Mammary microvascular endothelial cell (primary cell): ENCODE measurements around the gene FAM222B. TPM values are rescaled to one million over a fixed set of nuclear protein-coding genes. Genes with fewer than 3 reads are reported as not detected.

ENCODE experiments used
- total RNA-seq: library from RNA; depleted of rRNA; stranded (reverse); fragments of >200 nt; gene quantifications from 2 replicates; pipeline ENCODE4 v1.2.3, GENCODE V29; 2015

The FAM222B gene
- total RNA-seq: 12.7 and 16.0 TPM in 2 replicates

GRCh38 chr17:28842282-28843012 lies at the start of gene FAM222B:
Gene FAM222B, minus strand, starts transcription at chr17:28842790. Its CDS starts 76,123 bp downstream, at chr17:28766667.

DNA sequence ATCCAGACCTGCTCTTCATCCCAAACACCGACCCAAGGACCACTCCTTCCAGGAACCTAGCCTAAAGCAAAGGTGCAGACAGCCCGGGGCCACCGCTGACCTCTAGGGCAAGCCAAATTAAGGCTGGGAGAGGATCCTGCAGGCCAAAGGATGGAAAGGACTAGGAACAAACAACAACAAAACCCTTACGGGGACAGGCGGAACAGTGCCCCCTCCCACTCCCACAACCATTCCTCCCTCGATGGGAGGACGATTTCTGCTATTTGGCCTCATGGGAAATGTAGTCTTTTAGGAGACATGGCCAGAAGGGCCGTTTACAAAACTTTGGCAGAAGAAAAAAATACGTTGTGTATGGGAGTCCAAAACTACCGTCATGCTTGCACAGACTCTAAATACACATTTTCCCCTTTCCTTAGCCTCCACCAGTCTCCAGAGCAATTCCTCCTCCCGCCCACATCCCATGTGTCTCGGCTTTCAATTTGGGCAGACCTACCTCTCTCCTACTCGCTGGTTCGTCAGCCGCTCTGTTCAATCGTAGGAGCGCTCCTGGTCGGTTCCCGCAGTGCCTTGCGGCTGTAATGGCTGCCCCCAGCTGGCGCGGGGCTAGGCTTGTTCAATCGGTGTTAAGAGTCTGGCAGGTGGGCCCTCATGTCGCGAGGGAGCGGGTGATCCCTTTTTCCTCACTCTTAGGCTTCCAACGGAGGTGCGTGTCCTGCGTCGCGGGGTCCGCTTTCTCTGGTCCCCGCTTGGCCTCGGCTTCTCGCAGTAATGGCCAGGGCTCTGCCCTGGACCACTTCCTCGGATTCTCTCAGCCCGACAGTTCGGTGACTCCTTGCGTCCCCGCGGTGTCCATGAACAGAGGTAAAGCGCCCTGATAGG lies 12.1 kb upstream of the FAM222B start, which contains the start of gene ERAL1:
Gene ERAL1, plus strand, starts transcription at position 560 of the 879 bp plus-strand sequence. Its CDS starts 19 bp downstream, at position 579.

DNA sequence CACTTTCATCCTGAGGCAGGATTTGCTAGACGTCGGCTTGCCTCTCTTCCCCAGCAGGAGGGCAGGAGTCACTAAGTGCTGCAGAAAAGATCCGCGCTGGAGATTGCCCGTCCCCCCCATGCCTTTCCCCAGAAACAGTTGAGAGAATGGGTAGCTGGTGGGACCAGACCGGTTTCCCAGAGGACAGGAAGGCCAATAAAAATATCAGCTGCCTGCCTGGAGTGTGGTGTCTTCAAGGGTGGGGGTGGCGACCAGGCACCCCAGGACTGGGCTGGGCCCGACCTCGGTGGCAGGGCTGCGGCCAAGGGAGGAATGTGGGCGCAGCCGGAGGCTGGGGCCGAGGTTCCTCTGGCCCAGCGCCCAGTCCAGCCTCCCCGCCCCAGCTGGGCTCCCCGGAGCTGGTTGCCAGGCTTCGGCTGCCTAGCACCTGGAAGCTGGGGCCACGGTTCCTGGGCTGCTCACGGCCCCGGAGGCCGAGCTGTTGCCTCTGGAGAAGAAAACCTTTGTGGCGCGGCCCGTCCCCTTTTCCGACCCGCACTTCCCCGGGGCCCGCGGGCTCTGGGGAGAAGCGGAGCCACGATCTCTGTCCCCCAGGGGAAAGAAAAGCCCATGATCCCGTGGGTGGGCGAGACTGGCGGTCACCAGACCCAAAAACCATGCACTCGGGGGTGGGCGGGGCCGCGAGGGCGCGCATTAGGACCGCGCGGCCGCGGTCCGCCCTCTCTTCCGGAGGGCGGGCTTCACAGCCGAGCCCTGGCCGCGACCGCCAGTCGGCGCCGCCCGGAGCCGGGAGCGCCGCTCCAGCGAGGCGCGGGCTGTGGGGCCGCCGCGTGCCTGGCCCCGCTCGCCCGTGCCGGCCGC lies 99.1 kb downstream of the FAM222B start, which contains the start of gene TRAF4:
Gene TRAF4, plus strand, starts transcription at position 769 of the 861 bp plus-strand sequence. CDS start 102 bp downstream, outside the sequence.

DNA sequence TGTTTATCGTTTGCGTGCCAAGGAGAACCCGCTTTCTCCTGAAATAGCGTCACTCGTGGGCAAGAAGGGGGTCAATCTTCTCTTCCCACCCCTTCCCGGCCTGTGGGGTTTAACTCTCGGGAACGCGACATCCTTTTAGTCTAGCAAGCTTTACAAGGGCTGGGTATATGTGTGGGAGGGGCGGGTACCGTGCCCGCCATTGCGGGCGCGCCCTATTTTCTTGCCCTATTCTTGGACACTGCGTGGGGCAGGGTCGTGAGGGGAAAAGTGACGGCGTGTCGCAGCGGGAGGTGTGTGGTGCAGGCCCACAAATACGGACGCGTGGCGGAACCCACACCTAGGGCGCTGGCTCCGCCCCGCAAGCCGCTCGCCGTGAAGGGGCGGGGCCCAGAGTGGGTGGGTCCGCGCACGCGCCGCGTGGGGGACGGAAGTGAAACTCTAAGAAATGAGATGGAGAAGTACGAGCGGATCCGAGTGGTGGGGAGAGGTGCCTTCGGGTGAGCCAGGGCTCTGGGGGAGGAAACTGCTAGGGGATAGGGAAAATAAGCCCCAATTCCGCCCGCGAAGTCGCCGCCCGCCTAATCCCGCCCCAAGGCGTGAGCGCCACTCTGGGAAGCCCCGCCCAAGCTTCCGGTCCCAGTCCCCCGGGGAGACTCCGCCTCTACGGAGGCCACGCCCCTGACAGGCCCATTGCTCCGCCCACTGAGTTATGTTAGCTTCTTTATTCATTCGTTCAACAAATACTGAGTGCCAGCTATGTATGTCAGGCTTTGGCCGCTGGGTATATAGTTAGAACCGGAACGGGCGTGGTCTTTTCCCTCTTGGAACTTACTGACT lies 114.0 kb downstream of the FAM222B start, which contains the start of gene NEK8:
Gene NEK8, plus strand, starts transcription at position 425 of the 837 bp plus-strand sequence. Its CDS starts 26 bp downstream, at position 451.

DNA sequence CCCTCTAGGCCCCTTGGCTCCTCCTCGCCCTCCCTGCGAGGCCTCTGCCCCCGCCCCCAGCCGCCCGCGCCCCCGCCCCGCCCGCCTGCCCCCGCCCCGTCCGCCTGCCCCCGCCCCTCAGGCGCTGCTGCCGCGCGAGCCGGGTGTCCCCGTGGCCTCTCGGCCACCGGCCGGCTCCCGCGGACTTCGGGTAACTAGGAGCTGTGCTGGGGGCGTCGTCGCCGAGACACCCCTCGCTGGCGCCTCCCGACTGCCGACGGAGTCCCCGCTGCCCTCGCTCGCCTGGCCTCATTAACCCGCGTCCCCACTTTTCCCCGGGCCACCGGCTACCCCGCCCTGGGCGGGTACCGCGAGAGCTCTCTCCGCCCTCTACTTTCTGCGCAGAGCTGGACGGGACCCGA lies 116.4 kb downstream of the FAM222B start, which contains the start of gene TLCD1:
Gene TLCD1, minus strand, starts transcription at position 8 of the 401 bp plus-strand sequence. CDS start 136 bp downstream, outside the sequence.

DNA sequence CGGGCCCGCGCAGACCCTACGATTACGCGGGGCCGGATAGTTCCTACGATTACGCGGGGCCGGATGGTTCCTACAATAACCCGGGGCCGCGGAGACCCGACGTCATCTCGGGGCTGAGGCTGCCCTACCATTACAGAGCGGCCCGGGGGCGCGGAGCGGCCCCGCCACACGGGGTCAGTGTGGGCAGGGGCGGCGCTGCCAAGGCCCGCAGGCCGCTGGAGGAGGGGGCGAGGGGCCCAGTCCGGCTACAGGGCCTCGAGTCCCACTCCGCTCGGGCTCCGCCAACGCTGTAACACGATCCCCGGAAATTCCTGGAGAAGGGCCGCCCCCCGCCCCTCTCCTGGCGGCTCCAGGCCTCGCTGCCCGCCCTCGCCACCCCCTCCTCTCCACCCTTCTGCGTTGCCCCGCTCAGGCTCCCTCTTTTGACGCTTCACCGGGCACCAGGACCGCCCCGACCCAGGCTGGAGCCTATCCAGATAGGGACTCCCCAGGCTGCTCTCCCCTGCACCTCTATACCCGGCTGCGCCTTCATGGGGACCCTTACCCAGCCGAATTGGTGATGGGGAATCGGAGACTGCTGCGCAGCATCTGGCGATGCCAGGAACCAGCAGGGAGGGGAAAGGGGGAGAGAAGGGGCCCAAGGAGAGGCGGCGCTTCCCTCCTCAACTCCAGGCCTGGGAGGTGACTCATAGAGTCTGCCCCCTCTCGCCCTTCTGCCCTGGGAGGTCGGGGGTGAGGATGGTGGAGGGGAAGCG lies 124.8 kb downstream of the FAM222B start, which contains the start of gene RAB34:
Gene RAB34, minus strand, starts transcription at position 291 of the 755 bp plus-strand sequence. CDS start 602 bp downstream, outside the sequence.

DNA sequence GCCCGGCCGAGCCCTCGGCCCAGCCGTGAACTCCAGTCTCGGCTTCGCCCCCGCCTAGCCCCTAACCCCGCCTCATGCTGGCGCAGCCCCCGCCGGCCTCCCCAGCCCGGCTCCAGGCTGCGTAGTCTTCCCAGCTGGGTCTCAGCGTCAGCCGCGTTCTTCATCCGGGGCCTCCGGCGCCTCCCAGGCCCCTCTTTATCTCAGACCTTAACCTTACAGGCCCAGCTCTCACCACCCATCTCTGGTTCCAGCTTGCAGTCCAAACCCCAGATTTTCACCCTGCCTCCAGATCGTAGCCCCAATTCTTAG lies 130.9 kb downstream of the FAM222B start, which contains the start of gene PROCA1:
Gene PROCA1, minus strand, starts transcription at position 166 of the 309 bp plus-strand sequence. CDS start 228 bp downstream, outside the sequence.

Other genes starting within 250 kb of the FAM222B start
- 49.6 and 54.7 TPM in 2 replicates for gene SPAG5, start 243.8 kb downstream of the FAM222B start, total RNA-seq
- gene RSKR, start 228.6 kb downstream of the FAM222B start, total RNA-seq: 1.5 and 2.5 TPM in 2 replicates
- 108 and 135 TPM in 2 replicates for gene BLTP2, start 197.6 kb downstream of the FAM222B start, total RNA-seq
- gene SDF2, start 180.9 kb downstream of the FAM222B start, total RNA-seq: 40.2 and 44.2 TPM in 2 replicates
- gene SUPT6H, start 180.6 kb downstream of the FAM222B start, total RNA-seq: 28.2 and 29.4 TPM in 2 replicates
- 0.94 TPM in 1 of 2 replicates, not detected in the other for gene PROCA1, start 130.9 kb downstream of the FAM222B start, total RNA-seq
- 64.0 and 66.2 TPM in 2 replicates for gene RAB34, start 124.9 kb downstream of the FAM222B start, total RNA-seq
- 731 and 742 TPM in 2 replicates for gene RPL23A, start 122.8 kb downstream of the FAM222B start, total RNA-seq
- 2.5 and 3.5 TPM in 2 replicates for gene TLCD1, start 116.6 kb downstream of the FAM222B start, total RNA-seq
- 1.6 and 3.7 TPM in 2 replicates for gene NEK8, start 114.0 kb downstream of the FAM222B start, total RNA-seq
- gene TRAF4, start 98.8 kb downstream of the FAM222B start, total RNA-seq: 25.8 and 29.2 TPM in 2 replicates
- gene ERAL1, start 12.2 kb upstream of the FAM222B start, total RNA-seq: 80.0 and 89.4 TPM in 2 replicates
- gene FLOT2, start 54.9 kb upstream of the FAM222B start, total RNA-seq: 108 and 119 TPM in 2 replicates
- gene DHRS13, start 60.3 kb upstream of the FAM222B start, total RNA-seq: 4.8 and 4.9 TPM in 2 replicates
- 15.9 and 23.8 TPM in 2 replicates for gene PHF12, start 108.7 kb upstream of the FAM222B start, total RNA-seq
- not detected in 2 replicates for gene SEZ6, start 163.2 kb upstream of the FAM222B start, total RNA-seq
- gene PIPOX, start 200.4 kb upstream of the FAM222B start, total RNA-seq: 0.05 and 0.40 TPM in 2 replicates